BLaER1 (cell line): ENCODE measurements around the gene ITPKB.
"Not testable (repeated sequence)": the region's sequence is repeated elsewhere in the genome, so short reads cannot be mapped to it uniquely, and the experiment has no call there.

Experiments used
- H3K27ac ChIP-seq: shearing (Covaris generic); formaldehyde crosslinking; 2 replicates; pipeline ENCODE4 v1.8.1; 2022
- H3K27me3 ChIP-seq: shearing (Covaris generic); formaldehyde crosslinking; 2 replicates; pipeline ENCODE4 v1.8.1; 2022
- H3K36me3 ChIP-seq: shearing (Covaris generic); formaldehyde crosslinking; 2 replicates; pipeline ENCODE4 v1.8.1; 2022
- H3K4me1 ChIP-seq: shearing (Covaris generic); formaldehyde crosslinking; 2 replicates; pipeline ENCODE4 v1.8.1; 2022
- H3K4me2 ChIP-seq: shearing (Covaris generic); formaldehyde crosslinking; 2 replicates; pipeline ENCODE4 v1.8.1; 2022
- H3K4me3 ChIP-seq: shearing (Covaris generic); formaldehyde crosslinking; 2 replicates; pipeline ENCODE4 v1.8.1; 2022
- H3K9ac ChIP-seq: shearing (Covaris generic); formaldehyde crosslinking; 2 replicates; pipeline ENCODE4 v1.8.1; 2022
- H3K9me3 ChIP-seq: shearing (Covaris generic); formaldehyde crosslinking; 2 replicates; pipeline ENCODE4 v1.8.1; 2022
- H4K20me1 ChIP-seq: shearing (Covaris generic); formaldehyde crosslinking; 2 replicates; pipeline ENCODE4 v1.8.1; 2022
- Cebpa-rat ChIP-seq: shearing (Covaris generic); IDR thresholded peaks from 2 replicates; pipeline ENCODE4 v1.8.1; 2022

ITPKB gene

GRCh38 chr1:226643611-226644540 is 95.2 kb downstream of the ITPKB start:
- H3K27ac ChIP-seq: peak overlapping the region; percentile 70
- H3K9ac ChIP-seq: peak overlapping the region; percentile 39
- H4K20me1 ChIP-seq: peaks cover 38% of the 10 kb centered on the region
- peaks cover 85% of the 10 kb centered on the region for H3K4me1 ChIP-seq
- peak overlapping the region; percentile 37; the same call in 1 of the 2 replicates for H3K4me3 ChIP-seq
- H3K9me3 ChIP-seq: no peaks in the 10 kb centered on the region
- H3K27me3 ChIP-seq: no peaks in the 10 kb centered on the region
- H3K4me2 ChIP-seq: peak overlapping the region; percentile 81
- TF ChIP-seq Cebpa-rat: no peak
- peaks cover 60% of the 10 kb centered on the region for H3K36me3 ChIP-seq

DNA sequence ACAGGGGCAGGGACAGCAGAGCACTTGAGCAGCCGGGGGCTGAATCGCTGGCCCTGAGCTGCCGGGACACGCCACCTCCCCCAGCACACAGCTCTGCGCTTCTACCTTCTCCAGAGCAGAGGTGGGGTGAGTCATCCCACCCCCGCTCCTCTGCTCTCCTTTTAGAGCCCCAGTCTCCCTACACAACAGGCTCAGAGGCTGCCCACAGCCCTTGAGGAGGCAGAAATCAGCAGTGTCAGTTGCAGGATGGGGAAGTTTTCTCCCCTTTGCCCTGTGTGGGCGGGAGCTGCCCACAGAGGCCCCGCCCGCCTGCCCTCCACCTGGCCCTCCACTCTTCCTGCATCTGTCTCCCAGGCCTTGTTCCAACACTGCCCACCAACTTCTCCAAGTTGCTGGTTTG is 95.9 kb downstream of the ITPKB start:
- TF ChIP-seq Cebpa-rat: no peak
- peaks cover 85% of the 10 kb centered on the region for H3K4me1 ChIP-seq
- peaks cover 60% of the 10 kb centered on the region for H3K36me3 ChIP-seq
- peaks cover 36% of the 10 kb centered on the region for H4K20me1 ChIP-seq
- H3K9ac ChIP-seq: peak overlapping the region; percentile 67
- H3K4me2 ChIP-seq: peak overlapping the region; percentile 81
- H3K27ac ChIP-seq: peak overlapping the region; percentile 83
- H3K27me3 ChIP-seq: no peaks in the 10 kb centered on the region
- H3K9me3 ChIP-seq: no peaks in the 10 kb centered on the region
- peak overlapping the region; percentile 37 for H3K4me3 ChIP-seq

- H3K27ac ChIP-seq: peak overlapping the region; percentile 83
- peaks cover 36% of the 10 kb centered on the region for H4K20me1 ChIP-seq
- H3K4me1 ChIP-seq: peaks cover 88% of the 10 kb centered on the region
- H3K36me3 ChIP-seq: peaks cover 60% of the 10 kb centered on the region
- no peak for TF ChIP-seq Cebpa-rat
- H3K4me2 ChIP-seq: peak overlapping the region; percentile 81
- H3K4me3 ChIP-seq: no peak overlapping the region
- no peaks in the 10 kb centered on the region for H3K9me3 ChIP-seq
- H3K9ac ChIP-seq: peak overlapping the region; percentile 67
- no peaks in the 10 kb centered on the region for H3K27me3 ChIP-seq
Measured at GRCh38 chr1:226642421-226642820, 96.7 kb downstream of the ITPKB start.

DNA sequence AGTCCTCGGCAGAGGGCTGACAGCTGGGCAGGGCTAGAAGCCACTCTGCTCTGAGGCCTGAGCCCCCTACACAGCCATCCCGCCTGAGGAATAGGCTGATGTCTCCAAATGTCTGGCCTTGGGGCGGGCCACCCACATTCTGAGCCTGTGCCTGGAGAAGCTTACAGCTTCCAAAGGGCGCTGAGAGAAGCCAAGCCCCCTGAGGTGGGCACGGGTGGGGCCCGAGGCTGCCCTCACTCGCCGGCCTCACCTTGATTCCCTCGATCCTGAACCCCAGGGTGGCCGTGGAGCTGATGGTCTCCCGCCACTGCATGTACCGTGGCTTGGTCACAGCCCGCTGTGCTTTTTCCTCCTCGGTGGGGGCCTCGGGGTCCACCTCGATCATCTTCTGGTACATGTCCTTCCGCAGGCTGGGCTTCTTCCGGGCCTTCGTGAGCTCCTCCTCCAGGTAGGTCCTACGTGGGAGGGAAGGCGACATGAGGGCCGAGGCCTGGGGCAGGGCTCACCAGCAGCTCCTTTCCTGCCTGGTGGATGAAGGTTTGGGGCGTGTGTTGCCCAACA is 97.3 kb downstream of the ITPKB start:
- H3K9me3 ChIP-seq: no peaks in the 10 kb centered on the region
- TF ChIP-seq Cebpa-rat: no peak
- H3K36me3 ChIP-seq: peaks cover 60% of the 10 kb centered on the region
- no peak overlapping the region for H3K4me3 ChIP-seq
- H3K4me1 ChIP-seq: peaks cover 88% of the 10 kb centered on the region
- no peaks in the 10 kb centered on the region for H3K27me3 ChIP-seq
- peaks cover 33% of the 10 kb centered on the region for H4K20me1 ChIP-seq
- H3K27ac ChIP-seq: peak overlapping the region; percentile 83
- peak overlapping the region; percentile 81 for H3K4me2 ChIP-seq
- H3K9ac ChIP-seq: peak overlapping the region; percentile 61; the same call in 1 of the 2 replicates

DNA sequence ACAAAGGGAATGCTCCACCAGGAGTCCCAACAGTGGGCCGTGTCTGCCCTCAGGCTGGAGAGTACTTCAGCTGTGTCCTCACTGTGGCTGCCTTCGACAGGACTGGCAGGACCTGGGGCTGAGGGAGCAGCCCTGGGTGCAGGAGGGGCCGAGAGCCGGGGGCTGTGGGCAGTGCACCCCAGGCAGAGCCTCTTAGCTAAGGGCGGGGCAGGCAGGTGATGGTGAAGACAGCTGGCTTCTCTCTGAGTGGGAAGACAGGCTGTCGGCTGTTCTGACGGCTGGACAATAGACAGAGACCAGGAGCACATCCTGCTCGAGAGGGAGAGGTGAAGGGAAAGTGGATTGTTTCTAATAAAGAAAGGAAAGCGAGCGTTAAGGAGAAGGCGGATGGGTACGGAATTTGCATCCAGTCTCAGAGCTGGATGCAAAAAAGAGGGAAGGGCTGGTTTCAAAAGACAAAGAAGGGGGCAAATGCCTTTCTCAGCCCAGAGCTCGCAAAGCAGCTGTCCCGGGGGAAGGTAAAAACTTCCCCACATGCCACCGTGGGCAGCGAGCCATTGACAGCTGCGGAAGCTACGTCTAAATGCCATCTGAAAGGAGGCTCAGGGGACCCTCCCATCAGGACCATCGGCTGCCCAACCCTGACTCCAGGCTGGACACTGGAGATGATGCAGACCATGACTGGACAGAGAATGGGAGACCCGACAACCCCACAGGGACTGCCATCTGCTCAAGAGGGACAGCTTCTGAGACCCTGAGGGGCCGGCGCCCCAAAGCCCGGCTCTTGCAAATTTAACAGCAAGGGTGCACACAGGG is 98.6 kb downstream of the ITPKB start:
- H3K36me3 ChIP-seq: peaks cover 58% of the 10 kb centered on the region
- peaks cover 28% of the 10 kb centered on the region for H4K20me1 ChIP-seq

GRCh38 chr1:226639631-226640061 is 99.4 kb downstream of the ITPKB start:
- no peak overlapping the region; the same call in 1 of the 2 replicates for H3K4me3 ChIP-seq
- H3K27me3 ChIP-seq: no peaks in the 10 kb centered on the region
- H3K36me3 ChIP-seq: peaks cover 57% of the 10 kb centered on the region
- no peaks in the 10 kb centered on the region for H3K9me3 ChIP-seq
- peak overlapping the region; percentile 81 for H3K4me2 ChIP-seq
- H4K20me1 ChIP-seq: peaks cover 25% of the 10 kb centered on the region
- peak overlapping the region; percentile 65 for H3K27ac ChIP-seq
- H3K9ac ChIP-seq: peak overlapping the region; percentile 51; the same call in 1 of the 2 replicates
- TF ChIP-seq Cebpa-rat: no peak
- H3K4me1 ChIP-seq: peaks cover 88% of the 10 kb centered on the region

More for the DNA sequence above, 98.6 kb downstream of the ITPKB start:
- peak overlapping the region; percentile 81 for H3K4me2 ChIP-seq
- peak overlapping the region; percentile 20 for H3K4me3 ChIP-seq
- peak overlapping the region; percentile 65 for H3K27ac ChIP-seq
- H3K9me3 ChIP-seq: no peaks in the 10 kb centered on the region
- no peak for TF ChIP-seq Cebpa-rat
- H3K27me3 ChIP-seq: no peaks in the 10 kb centered on the region
- peak overlapping the region; percentile 51 for H3K9ac ChIP-seq
- H3K4me1 ChIP-seq: peaks cover 88% of the 10 kb centered on the region

GRCh38 chr1:226639206-226639605 is 99.9 kb downstream of the ITPKB start:
- Histone ChIP-seq H3K4me2 (peak overlapping the region; percentile 81), H3K4me1 (peaks cover 88% of the 10 kb centered on the region), H4K20me1 (peaks cover 25% of the 10 kb centered on the region), H3K9ac (0 out of 2 replicates have a peak overlapping the region, but pooled peaks have one; percentile 51), H3K27ac (peak overlapping the region; percentile 65; the same call in 1 of the 2 replicates), H3K36me3 (peaks cover 60% of the 10 kb centered on the region)
- H3K27me3 ChIP-seq, H3K4me3 ChIP-seq, H3K9me3 ChIP-seq: not testable (repeated sequence)

GRCh38 chr1:226638608-226639007 is 100.5 kb downstream of the ITPKB start:
- H3K4me1 ChIP-seq: peaks cover 88% of the 10 kb centered on the region
- no peaks in the 10 kb centered on the region for H3K27me3 ChIP-seq
- no peak overlapping the region for H3K4me2 ChIP-seq
- H3K4me3 ChIP-seq: no peak overlapping the region
- no peak overlapping the region for H3K27ac ChIP-seq
- peaks cover 19% of the 10 kb centered on the region for H4K20me1 ChIP-seq
- peaks cover 60% of the 10 kb centered on the region for H3K36me3 ChIP-seq
- no peaks in the 10 kb centered on the region for H3K9me3 ChIP-seq
- no peak overlapping the region for H3K9ac ChIP-seq
- TF ChIP-seq Cebpa-rat: no peak

GRCh38 chr1:226638001-226638601 is 101.0 kb downstream of the ITPKB start:
- TF ChIP-seq Cebpa-rat: no peak
- H3K36me3 ChIP-seq: peaks cover 60% of the 10 kb centered on the region
- no peaks in the 10 kb centered on the region for H3K9me3 ChIP-seq
- no peak overlapping the region for H3K9ac ChIP-seq
- no peak overlapping the region for H3K4me3 ChIP-seq
- peaks cover 17% of the 10 kb centered on the region; the same call in 1 of the 2 replicates for H4K20me1 ChIP-seq
- H3K27ac ChIP-seq: no peak overlapping the region
- peaks cover 88% of the 10 kb centered on the region for H3K4me1 ChIP-seq
- H3K4me2 ChIP-seq: no peak overlapping the region
- no peaks in the 10 kb centered on the region for H3K27me3 ChIP-seq
